HG03378 (cell line): ENCODE measurements around the gene TSPAN2.
"Not testable (repeated sequence)": the region's sequence is repeated elsewhere in the genome, so short reads cannot be mapped to it uniquely, and the experiment has no call there.

Source experiments
- ATAC-seq: cut with Tn5 transposase; IDR thresholded peaks from one replicate; pipeline ENCODE4 v1.9.1; 2021; ENCODE audit warnings: mild to moderate bottlenecking, moderate library complexity; ENCODE audit not compliant: unreplicated experiment

Gene TSPAN2

DNA sequence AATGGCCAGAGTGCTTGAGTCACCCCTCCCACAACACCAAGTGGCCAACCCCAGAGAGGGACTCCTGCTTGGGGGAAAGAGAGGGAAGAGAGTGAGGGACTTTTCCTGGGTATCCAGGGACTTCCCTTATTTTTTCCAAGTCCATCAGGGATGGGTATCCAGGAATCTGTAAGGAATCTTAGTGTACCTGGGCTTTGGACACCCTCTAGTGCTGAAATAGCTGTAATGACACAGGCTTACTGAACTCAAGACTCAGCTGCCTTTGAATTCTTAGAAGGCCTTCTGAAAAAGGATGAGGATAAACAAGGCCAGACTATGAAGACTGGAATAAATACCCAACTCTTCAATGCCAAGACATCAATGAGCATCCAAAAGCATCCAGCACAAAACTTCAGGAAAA lies 47.6 kb downstream of the TSPAN2 start:
- no peak for ATAC-seq

- no peak for ATAC-seq
Observed at GRCh38 chr1:115040501-115040900, 48.8 kb downstream of the TSPAN2 start.

DNA sequence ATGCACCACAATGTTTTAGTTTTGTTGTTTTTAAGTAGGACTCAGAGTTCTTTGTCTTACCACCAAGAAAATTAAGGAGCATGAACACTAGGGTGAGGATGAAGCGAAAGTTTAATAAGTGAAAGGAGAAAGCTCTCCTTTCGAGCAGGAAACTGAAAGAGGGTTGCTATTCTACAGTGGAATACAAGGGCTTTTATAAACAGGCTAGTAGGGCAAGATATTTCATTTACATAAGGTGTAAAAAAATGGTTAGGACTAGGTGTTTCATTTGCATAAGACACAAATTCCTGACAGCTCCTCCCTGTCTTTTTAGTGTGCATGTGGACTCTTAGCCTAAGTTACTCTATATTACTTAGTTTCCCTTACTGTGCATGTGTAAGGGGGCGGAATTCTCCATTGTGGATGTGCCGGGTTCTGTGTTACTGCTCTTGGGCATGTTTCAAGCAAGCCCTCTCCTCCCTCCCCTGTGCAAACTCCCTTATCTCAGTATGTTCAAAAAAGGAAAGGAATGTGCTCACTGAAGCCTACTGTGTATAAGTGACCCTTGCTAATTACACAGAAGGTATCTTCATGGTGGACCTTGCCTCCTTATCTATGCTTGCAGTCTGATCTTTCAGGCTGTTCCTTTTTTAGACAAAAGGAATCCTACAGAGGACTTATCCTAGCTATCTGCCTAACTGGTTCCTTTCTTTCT lies 52.3 kb downstream of the TSPAN2 start:
- no peak for ATAC-seq

GRCh38 chr1:115035652-115036051 lies 53.7 kb downstream of the TSPAN2 start:
- no peak for ATAC-seq

DNA sequence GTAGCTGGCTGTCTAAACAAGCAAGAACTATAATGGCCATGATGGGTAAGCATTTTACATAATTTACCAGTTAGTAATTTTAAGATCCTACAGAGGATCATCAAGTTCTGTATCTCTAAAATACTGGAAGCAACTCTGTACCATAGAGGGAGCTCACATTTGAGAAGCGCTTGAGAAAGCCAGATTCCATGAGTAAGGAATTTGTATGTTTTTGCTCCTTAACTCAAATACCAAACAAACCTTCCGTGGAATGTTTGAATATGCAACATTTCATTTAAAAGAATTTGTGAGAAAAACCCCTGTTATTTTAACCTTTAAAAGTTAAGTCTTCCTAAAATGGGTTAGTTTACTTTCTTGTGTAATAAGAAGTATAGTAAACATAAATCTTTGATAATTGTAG lies 57.7 kb downstream of the TSPAN2 start:
- ATAC-seq, result no peak

GRCh38 chr1:115029526-115029925 lies 59.8 kb downstream of the TSPAN2 start, which contains the start of gene TSHB:
TSS of gene TSHB (plus strand) at chr1:115029826. CDS start at chr1:115033363, 3,537 bp downstream.
- no peak for ATAC-seq

DNA sequence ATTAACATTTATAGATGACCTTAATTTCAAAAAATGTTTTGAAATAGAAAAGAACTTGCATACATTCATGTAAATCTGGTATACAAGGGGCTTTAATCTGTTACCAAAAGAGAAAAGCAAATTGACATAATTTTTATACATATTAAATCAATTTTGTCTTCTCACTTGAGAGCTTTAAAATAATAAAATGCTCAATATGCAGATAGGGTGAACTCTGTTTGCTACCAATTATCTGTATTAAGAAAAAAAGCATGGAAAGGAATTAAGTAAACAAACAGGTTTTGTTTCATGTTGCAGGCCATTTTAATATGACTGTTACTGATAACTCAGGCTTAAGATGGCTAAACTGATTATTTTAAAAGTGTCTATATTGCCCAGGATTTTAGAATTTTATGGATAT lies 65.7 kb downstream of the TSPAN2 start:
- ATAC-seq, result no peak

DNA sequence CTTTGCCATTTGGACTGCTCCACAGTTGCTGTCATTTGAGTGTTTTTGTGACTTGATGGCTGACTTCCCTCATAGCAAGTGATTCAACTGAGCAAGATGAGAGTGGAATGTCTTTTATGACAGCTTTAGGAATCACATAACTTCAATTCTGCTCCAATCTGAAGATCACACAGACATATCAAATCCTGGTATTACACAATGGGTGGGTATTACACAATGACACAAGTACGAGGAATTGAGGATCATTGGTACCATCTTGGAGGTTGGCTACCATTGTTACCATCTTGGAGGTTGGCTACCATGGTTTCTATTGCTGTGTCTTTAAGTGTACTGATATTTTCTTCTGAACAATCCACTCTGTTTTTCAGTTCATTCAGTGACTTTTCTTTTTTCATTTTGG lies 68.2 kb downstream of the TSPAN2 start:
- no peak for ATAC-seq

DNA sequence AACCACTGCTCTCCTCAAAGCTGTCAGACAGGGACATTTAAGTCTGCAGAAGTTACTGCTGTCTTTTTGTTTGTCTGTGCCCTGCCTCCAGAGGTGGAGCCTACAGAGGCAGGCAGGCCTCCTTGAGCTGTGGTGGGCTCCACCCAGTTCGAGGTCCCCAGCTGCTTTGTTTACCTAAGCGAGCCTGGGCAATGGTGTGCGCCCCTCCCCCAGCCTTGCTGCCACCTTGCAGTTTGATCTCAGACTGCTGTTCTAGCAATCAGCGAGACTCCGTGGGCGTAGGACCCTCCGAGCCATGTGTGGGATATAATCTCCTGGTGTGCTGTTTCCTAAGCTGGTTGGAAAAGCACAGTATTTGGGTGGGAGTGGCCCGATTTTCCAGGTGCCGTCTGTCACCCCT lies 69.8 kb downstream of the TSPAN2 start:
- not testable (repeated sequence) for ATAC-seq

- ATAC-seq, result no peak
Observed at GRCh38 chr1:115013792-115014191, 75.5 kb downstream of the TSPAN2 start.

- ATAC-seq, result no peak
Observed at GRCh38 chr1:115012434-115012833, 76.9 kb downstream of the TSPAN2 start.

DNA sequence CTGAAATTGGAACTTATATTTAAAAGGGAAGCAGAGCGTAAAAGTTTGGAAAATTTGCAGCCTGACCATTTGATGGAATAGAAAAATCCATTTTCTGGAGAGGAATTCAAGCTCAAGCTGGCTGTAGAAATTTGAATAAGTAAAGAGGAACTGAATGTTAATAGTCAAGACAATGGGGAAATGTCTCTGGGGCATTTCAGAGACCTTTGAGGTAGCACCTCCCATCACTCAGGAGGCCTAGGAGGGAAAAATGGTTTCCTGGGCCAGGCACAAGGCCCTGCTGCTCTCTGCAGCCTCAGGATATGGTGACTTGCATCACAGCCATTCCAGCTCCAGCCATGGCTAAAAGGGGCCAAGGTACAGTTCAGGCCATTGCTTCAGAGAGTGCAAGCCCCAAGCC lies 77.3 kb downstream of the TSPAN2 start:
- ATAC-seq, result no peak

DNA sequence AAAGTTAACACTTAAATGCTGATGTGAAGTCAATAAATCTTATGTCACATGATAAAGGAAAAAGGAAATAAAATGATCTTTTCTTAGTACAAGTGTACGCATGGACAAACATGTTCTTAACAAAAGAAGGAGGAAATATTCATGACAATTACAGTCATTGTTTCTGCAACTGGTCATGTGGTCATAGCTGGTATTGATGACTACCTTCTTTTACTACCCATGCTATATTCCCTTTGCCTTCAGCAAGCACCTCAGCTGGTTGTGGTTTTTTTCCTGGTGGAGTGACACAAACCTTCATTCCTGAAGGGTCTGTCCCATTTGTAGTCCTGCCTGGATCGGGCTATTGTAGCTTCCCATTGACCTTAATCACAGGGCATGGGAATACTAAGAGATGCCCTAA lies 83.1 kb downstream of the TSPAN2 start:
- no peak for ATAC-seq
